ENCODE results near the gene ABCC8. TPM values are rescaled to one million over a fixed set of nuclear protein-coding genes. Genes with fewer than 3 reads are reported as not detected.

ABCC8 gene
- polyA plus RNA-seq, 1 experiment = not detected

DNA sequence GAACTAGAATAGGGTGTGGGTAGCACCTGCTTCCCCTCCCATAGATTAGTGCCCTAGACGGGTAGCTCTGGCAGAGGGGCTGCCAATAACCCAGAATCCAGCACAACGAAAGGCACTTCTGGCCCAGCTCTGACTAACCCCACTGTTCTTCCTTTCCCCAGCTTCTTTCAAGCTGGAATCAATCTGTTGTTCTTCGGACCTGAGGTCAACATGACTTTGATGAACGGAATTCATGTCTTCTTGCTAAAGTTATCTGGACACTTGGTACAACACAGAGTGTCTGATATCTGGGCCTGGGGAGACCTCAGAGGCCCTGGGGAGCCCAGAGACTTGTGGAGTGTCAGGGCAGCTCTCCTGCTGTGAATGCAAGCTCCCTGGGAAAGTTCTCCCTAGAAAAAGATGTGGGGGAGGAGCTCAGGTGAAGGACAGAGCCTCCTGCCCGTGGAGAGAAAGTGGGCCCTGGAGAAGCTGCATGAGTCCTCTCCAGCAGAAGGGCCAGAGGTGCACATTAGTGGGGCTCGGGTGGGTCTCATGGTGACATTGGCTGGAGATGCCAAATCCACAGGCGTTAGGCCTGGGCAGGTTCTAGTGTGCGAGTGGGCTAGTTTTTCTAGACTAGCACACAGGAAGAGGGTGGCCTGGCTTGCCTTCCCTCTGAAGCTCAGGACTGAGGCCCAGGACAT is 94.5 kb downstream of the ABCC8 start:
- TF ChIP-seq, protein P1, sequence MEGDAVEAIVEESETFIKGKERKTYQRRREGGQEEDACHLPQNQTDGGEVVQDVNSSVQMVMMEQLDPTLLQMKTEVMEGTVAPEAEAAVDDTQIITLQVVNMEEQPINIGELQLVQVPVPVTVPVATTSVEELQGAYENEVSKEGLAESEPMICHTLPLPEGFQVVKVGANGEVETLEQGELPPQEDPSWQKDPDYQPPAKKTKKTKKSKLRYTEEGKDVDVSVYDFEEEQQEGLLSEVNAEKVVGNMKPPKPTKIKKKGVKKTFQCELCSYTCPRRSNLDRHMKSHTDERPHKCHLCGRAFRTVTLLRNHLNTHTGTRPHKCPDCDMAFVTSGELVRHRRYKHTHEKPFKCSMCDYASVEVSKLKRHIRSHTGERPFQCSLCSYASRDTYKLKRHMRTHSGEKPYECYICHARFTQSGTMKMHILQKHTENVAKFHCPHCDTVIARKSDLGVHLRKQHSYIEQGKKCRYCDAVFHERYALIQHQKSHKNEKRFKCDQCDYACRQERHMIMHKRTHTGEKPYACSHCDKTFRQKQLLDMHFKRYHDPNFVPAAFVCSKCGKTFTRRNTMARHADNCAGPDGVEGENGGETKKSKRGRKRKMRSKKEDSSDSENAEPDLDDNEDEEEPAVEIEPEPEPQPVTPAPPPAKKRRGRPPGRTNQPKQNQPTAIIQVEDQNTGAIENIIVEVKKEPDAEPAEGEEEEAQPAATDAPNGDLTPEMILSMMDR (IDR thresholded peaks at IDR 0.05; ENCODE audit: low read depth, low read length) = no peak
- no peak overlapping the region for H3K27ac ChIP-seq (ENCODE audit: low read depth, low read length)
- POLR2A ChIA-PET = interaction anchor here (0.5 kb wide), 1 partner anchor 30 kb away, joined by 3 read pairs; the partner anchor contains the start of gene NCR3LG1
- DNase-seq (ENCODE audit: low read depth, low spot score) = no peak
- H3K27me3 ChIP-seq (ENCODE audit: control insufficient read depth, insufficient read depth, low read length) = peaks cover 3% of the 10 kb centered on the region
- H3K4me3 ChIP-seq (ENCODE audit: low read depth, low read length) = no peak overlapping the region
- CTCF ChIA-PET = interaction anchor here (0.9 to 4.4 kb wide), 14 partner anchors 7 to 212 kb away, joined by 3 to 48 read pairs (median 12); partner anchors contain the start of gene NCR3LG1
- H3K9me3 ChIP-seq (ENCODE audit: control insufficient read depth, insufficient read depth, low read length) = no peaks in the 10 kb centered on the region; the same call in 1 of the 2 replicates

- peaks cover 3% of the 10 kb centered on the region for H3K27me3 ChIP-seq (ENCODE audit: control insufficient read depth, insufficient read depth, low read length)
- H3K9me3 ChIP-seq (ENCODE audit: control insufficient read depth, insufficient read depth, low read length) = no peaks in the 10 kb centered on the region
- POLR2A ChIA-PET = no interaction called here
- TF ChIP-seq, protein P1 (IDR thresholded peaks at IDR 0.05; ENCODE audit: low read depth, low read length) = no peak
- DNase-seq (ENCODE audit: low read depth, low spot score) = no peak
- H3K4me3 ChIP-seq (ENCODE audit: low read depth, low read length) = no peak overlapping the region
- CTCF ChIA-PET = interaction anchor here (0.7 to 4.4 kb wide), 3 partner anchors 15 to 124 kb away, joined by 3 to 41 read pairs (median 39); partner anchors contain the start of gene NCR3LG1
- H3K27ac ChIP-seq (ENCODE audit: low read depth, low read length) = no peak overlapping the region
These were observed 95.5 kb downstream of the ABCC8 start for GRCh38 chr11:17381156-17381555.

GRCh38 chr11:17379383-17380180 is 97.1 kb downstream of the ABCC8 start:
- POLR2A ChIA-PET = interaction anchor here (1.8 kb wide), 1 partner anchor 13 kb away, joined by 4 read pairs; no protein-coding TSS in a partner anchor

DNA sequence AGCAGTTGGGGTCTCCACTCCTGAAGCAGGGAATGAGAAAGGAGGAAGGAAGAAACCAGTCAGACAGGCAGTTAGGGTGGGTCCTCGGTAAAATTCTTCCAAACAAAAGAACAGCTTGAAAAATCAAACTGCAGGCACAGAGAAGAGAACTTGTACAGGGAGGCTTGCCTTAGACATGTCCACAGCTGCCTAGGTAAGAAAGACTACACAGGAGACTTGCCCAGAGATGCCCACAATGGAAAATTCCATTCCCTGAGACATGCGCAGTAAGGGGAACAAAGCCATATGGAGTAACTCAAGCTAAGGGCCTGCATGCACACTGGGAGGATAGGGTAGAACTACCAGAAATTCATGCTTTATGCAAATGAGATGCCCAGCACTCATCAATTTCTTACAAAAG is 98.0 kb downstream of the ABCC8 start:
- ChIA-PET CTCF (interaction anchor here (0.6 to 2.6 kb wide), 2 partner anchors 24 to 442 kb away, joined by 9 to 15 read pairs; no protein-coding TSS in a partner anchor), POLR2A (interaction anchor here (1.8 kb wide), 1 partner anchor 12 kb away, joined by 4 read pairs; no protein-coding TSS in a partner anchor)
- Histone ChIP-seq H3K27me3 (ENCODE audit: control insufficient read depth, insufficient read depth, low read length) (no peaks in the 10 kb centered on the region), H3K4me3 (ENCODE audit: low read depth, low read length) (no peak overlapping the region), H3K27ac (ENCODE audit: low read depth, low read length) (no peak overlapping the region), H3K9me3 (ENCODE audit: control insufficient read depth, insufficient read depth, low read length) (no peaks in the 10 kb centered on the region)
- DNase-seq (ENCODE audit: low read depth, low spot score) = no peak
- TF ChIP-seq, protein P1 (IDR thresholded peaks at IDR 0.05; ENCODE audit: low read depth, low read length) = no peak

More at GRCh38 chr11:17379383-17380180, 97.1 kb downstream of the ABCC8 start:
- H3K27ac ChIP-seq (ENCODE audit: low read depth, low read length) = no peak overlapping the region
- H3K27me3 ChIP-seq (ENCODE audit: control insufficient read depth, insufficient read depth, low read length) = no peaks in the 10 kb centered on the region
- no peak for DNase-seq (ENCODE audit: low read depth, low spot score)
- TF ChIP-seq, protein P1 (IDR thresholded peaks at IDR 0.05; ENCODE audit: low read depth, low read length) = no peak
- H3K4me3 ChIP-seq (ENCODE audit: low read depth, low read length) = no peak overlapping the region
- CTCF ChIA-PET = interaction anchor here (0.6 to 2.6 kb wide), 3 partner anchors 25 to 442 kb away, joined by 3 to 15 read pairs (median 9); no protein-coding TSS in a partner anchor
- no peaks in the 10 kb centered on the region for H3K9me3 ChIP-seq (ENCODE audit: control insufficient read depth, insufficient read depth, low read length)

Data from AG04450 (cell line).